ENCODE data around the gene OBSL1.

The OBSL1 gene

GRCh38 chr2:219553463-219553963, 17.8 kb downstream of the OBSL1 start:
- no peak for TF ChIP-seq CTCF (IDR thresholded peaks at IDR 0.05; ENCODE audit: low read depth, low read length)
- H3K4me3 ChIP-seq (ENCODE audit: low read depth, low read length), result no peak overlapping the region

DNA sequence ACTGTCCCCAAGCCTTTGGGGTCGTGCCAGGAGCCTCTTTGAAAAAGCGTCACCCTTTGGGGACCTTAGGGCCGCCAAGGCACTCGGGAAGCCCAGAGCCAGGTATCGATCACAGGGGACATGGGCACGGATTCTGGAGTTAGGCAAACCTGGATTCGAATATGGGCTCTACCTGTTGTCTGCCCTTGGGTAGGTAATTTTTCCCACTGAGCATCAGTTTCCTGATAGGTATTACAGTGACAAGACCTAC, 18.2 kb downstream of the OBSL1 start:
- no peak for TF ChIP-seq CTCF (IDR thresholded peaks at IDR 0.05; ENCODE audit: low read depth, low read length)
- H3K4me3 ChIP-seq (ENCODE audit: low read depth, low read length), result peak overlapping the region; percentile 61

- no peak for TF ChIP-seq CTCF (IDR thresholded peaks at IDR 0.05; ENCODE audit: low read depth, low read length)
Observed at GRCh38 chr2:219552382-219553167, 18.8 kb downstream of the OBSL1 start.

DNA sequence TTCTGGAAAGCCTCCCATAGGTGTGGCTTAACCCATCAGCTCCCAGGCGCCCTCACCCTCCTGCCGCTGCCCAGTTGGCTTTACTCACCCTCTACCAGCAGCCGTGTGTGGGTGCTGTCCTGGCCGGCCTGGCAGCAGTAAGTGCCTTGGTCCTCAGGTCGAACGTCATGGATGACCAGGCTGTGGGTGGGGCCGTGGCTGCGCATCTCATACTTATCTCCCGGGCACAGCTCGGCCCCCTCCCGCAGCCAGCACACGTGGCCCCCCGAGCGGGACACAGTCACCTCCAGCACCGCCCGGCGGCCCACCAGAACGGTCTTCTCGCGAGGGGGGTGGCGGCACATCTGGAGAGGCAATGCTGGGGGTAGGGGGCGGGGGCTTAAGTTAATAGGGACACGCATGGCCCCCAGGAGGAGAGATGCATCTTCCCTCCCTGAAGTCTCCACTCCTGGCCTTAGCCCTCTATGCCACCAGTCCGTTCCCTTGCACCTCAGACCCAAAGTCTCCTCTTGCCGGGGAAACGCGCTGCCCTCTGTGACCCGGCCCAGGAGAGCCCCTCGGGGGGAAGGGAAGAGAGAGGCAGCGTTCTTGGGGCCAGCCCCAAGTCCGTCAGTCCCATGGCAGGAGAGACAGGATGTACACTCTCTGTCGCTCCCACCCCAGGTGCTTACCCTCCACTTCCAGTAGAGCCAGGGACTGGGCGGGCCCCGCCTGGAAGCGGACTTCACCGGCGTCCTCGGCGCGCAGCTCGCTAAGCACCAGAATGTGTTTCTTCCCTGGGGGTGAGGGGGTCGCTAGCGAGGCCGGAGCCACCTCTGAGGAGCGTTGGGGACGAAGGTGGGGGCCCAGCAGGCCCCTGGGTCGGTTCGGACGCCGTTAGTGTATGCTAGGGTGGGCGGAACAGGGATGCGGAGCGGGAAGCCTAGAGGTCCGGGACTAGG, 19.6 kb downstream of the OBSL1 start:
- peak overlapping the region; percentile 61 for H3K4me3 ChIP-seq (ENCODE audit: low read depth, low read length)
- TF ChIP-seq CTCF (IDR thresholded peaks at IDR 0.05; ENCODE audit: low read depth, low read length), result no peak

More at GRCh38 chr2:219552382-219553167, 18.8 kb downstream of the OBSL1 start:
- H3K4me3 ChIP-seq (ENCODE audit: low read depth, low read length), result peak overlapping the region; percentile 61

DNA sequence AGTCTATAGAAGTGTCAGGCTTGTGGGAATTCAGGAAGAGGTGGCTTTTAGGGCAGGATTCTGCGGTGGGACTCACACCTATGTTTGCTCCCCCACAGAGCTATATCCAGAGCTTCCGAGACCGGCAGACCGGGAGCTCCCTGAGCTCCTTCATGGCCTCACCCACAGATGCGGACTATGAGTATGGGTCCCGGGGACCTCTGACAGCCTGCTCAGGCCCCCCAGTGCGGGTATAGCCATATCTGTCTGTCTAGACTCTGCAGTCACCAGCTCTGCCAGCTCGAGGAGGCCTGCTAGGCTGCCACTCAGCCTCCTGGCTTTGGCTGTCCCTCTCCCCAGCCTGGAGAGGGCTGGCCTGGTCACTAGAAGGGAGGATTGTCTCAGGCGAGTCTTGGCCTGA, 21.7 kb downstream of the OBSL1 start:
- TF ChIP-seq CTCF (IDR thresholded peaks at IDR 0.05; ENCODE audit: low read depth, low read length), result no peak
- H3K4me3 ChIP-seq (ENCODE audit: low read depth, low read length), result no peak overlapping the region

DNA sequence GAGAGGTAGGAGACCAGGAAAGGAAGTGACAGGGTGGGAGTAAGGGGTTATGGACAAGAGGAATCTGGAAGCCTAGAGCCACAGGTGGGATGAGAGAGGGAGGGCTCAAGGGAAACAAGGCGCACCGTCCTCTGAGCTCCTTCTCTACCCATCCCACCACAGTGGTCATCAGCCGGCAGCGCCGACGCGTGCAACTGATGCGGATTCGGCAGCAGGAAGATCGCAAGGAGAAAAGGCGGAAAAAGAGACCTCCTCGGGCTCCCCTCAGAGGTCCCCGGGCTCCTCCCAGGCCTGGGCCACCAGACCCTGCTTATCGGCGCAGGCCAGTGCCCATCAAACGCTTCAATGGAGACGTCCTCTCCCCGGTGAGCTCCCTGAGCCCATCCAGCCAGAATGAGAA, 22.3 kb downstream of the OBSL1 start:
- no peak for TF ChIP-seq CTCF (IDR thresholded peaks at IDR 0.05; ENCODE audit: low read depth, low read length)
- no peak overlapping the region for H3K4me3 ChIP-seq (ENCODE audit: low read depth, low read length)

DNA sequence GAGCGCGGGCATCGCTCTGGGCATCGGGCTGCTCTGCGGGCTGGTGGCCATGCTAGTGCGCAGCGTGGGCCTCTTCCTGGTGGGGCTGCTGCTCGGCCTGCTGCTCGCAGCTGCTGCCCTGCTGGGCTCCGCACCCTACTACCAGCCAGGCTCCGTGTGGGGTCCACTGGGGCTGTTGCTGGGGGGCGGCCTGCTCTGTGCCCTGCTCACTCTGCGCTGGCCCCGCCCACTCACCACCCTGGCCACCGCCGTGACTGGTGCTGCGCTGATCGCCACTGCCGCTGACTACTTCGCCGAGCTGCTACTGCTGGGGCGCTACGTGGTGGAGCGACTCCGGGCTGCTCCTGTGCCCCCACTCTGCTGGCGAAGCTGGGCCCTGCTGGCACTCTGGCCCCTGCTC, 23.7 kb downstream of the OBSL1 start:
- no peak for TF ChIP-seq CTCF (IDR thresholded peaks at IDR 0.05; ENCODE audit: low read depth, low read length)
- no peak overlapping the region for H3K4me3 ChIP-seq (ENCODE audit: low read depth, low read length)

All from WI38 (cell line).